Gastrocnemius medialis (tissue), 4 donors: Measurements from ENCODE around the gene CALY. TPM values are rescaled to one million over a fixed set of nuclear protein-coding genes. Genes with fewer than 3 reads are reported as not detected.

Experiments
- ATAC-seq, 2 donors: fragments of 150-250 bp; one replicate each; pipeline ENCODE4 v1.9.1; 2016
- DNase-seq, 2 donors: peaks; one replicate each; pipeline ENCODE4 v3.0.0-alpha.2; 2019
- H3K27ac ChIP-seq, 4 donors: fragments of 200-600 bp; sonication (generic); 1 replicate in 1 of 4; 2 replicates in 3 of 4; pipeline ENCODE4 v1.5.1; 2016 to 2018; ENCODE audit warnings: mild to moderate bottlenecking in 2 of 4, moderate library complexity in 1 of 4
- H3K27me3 ChIP-seq, 3 donors: fragments of 200-600 bp; sonication (generic) in 2 of 3; 1 replicate in 1 of 3; 2 replicates in 2 of 3; pipeline versions ENCODE4 v1.5.1 to v1.6.0; 2016 to 2019; ENCODE audit warnings: mild to moderate bottlenecking in 1 of 3, moderate library complexity in 1 of 3
- H3K36me3 ChIP-seq, 2 donors: fragments of 200-600 bp; sonication (generic) in 1 of 2; one replicate each; pipeline ENCODE4 v1.5.1; 2017 to 2018
- H3K4me1 ChIP-seq, 2 donors: fragments of 200-600 bp; sonication (generic) in 1 of 2; one replicate each; pipeline ENCODE4 v1.5.1; 2016 to 2017; ENCODE audit warnings: mild to moderate bottlenecking in 2 of 2
- H3K4me3 ChIP-seq, 4 donors: fragments of 200-600 bp; sonication (generic) in 3 of 4; 1 replicate in 1 of 4; 2 replicates in 3 of 4; pipeline ENCODE4 v1.5.1; 2016 to 2019; ENCODE audit warnings: mild to moderate bottlenecking in 2 of 4
- H3K9me3 ChIP-seq, 3 donors: fragments of 200-600 bp; sonication (generic) in 2 of 3; 1 replicate in 1 of 3; 2 replicates in 2 of 3; pipeline ENCODE4 v1.5.1; 2016 to 2019
- CTCF ChIP-seq, 5 experiments: fragments of 450-650 bp in 3 of 5; fragments of 200-600 bp in 2 of 5; sonication (generic) in 2 of 5; IDR thresholded peaks in 4 of 5; conservative IDR thresholded peaks in 1 of 5; 1 replicate in 4 of 5; 2 replicates in 1 of 5; pipeline ENCODE4 v1.5.1; 2016 to 2019; ENCODE audit warnings: antibody characterized with exemption in 5 of 5, mild to moderate bottlenecking in 3 of 5, moderate library complexity in 3 of 5
- POLR2A ChIP-seq, 2 donors: fragments of 450-650 bp; IDR thresholded peaks; one replicate each; pipeline ENCODE4 v1.6.1; 2017; ENCODE audit warnings: antibody characterized with exemption in 2 of 2, mild to moderate bottlenecking in 2 of 2, moderate library complexity in 2 of 2
- in situ Hi-C, 4 donors: fragments of 200-750 bp; cut with MboI; loops; one replicate each; pipeline versions ENCODE4 v1.15.0 to v1.8.0; 2017; ENCODE audit warnings: low sequenced_read_pairs in 4 of 4
- intact Hi-C: fragments of 100-400 bp; cut with DNase I; formaldehyde crosslinking; loops from one replicate; pipeline ENCODE4 v1.15.1; 2023; ENCODE audit warnings: low total_unique reads
- total RNA-seq, 4 donors: library from RNA; depleted of rRNA; stranded (reverse); fragments of >200 nt; gene quantifications; one replicate each; pipeline versions ENCODE4 v1.1.0 to v1.2.3, GENCODE V29; 2016

CALY gene
- total RNA-seq, 4 donors from 2014 or later = not detected

GRCh38 chr10:133312769-133313145, 23.9 kb downstream of the CALY start:
- H3K36me3 ChIP-seq = peaks cover 0 to 24% of the 10 kb centered on the region in 2 donors
- peaks cover 3 to 5% of the 10 kb centered on the region in 2 donors for H3K4me1 ChIP-seq
- no peak for TF ChIP-seq POLR2A (IDR thresholded peaks at IDR 0.05)
- no peak for TF ChIP-seq CTCF (IDR thresholded peaks at IDR 0.05 in 4 of 5, conservative IDR thresholded peaks at IDR 0.05 in 1 of 5)
- no peaks in the 10 kb centered on the region for H3K27me3 ChIP-seq
- H3K9me3 ChIP-seq = no peaks in the 10 kb centered on the region
- no peak overlapping the region for H3K4me3 ChIP-seq
- intact Hi-C loops = no loop called here
- no peak overlapping the region for H3K27ac ChIP-seq
- no peak for DNase-seq
- ATAC-seq = no peak
- in situ Hi-C loops = no loop called here

GRCh38 chr10:133312016-133312768, 24.5 kb downstream of the CALY start:
- no peak overlapping the region for H3K4me3 ChIP-seq
- no peak overlapping the region for H3K27ac ChIP-seq
- H3K27me3 ChIP-seq = no peaks in the 10 kb centered on the region
- no peaks in the 10 kb centered on the region for H3K9me3 ChIP-seq
- no peak for TF ChIP-seq POLR2A (IDR thresholded peaks at IDR 0.05)
- TF ChIP-seq CTCF (IDR thresholded peaks at IDR 0.05 in 4 of 5, conservative IDR thresholded peaks at IDR 0.05 in 1 of 5) = no peak
- in situ Hi-C loops (no loop called here), intact Hi-C loops (no loop called here)
- DNase-seq (no peak), ATAC-seq (no peak)
- H3K36me3 ChIP-seq = peaks cover 0 to 24% of the 10 kb centered on the region in 2 donors
- peaks cover 9 to 11% of the 10 kb centered on the region in 2 donors for H3K4me1 ChIP-seq

GRCh38 chr10:133311570-133311969, 25.1 kb downstream of the CALY start:
- Histone ChIP-seq H3K9me3 (no peaks in the 10 kb centered on the region), H3K36me3 (peaks cover 0 to 24% of the 10 kb centered on the region in 2 donors), H3K4me1 (peaks cover 15 to 16% of the 10 kb centered on the region in 2 donors), H3K27ac (no peak overlapping the region), H3K27me3 (no peaks in the 10 kb centered on the region), H3K4me3 (no peak overlapping the region)
- in situ Hi-C loops = no loop called here
- intact Hi-C loops = no loop called here
- ATAC-seq (no peak), DNase-seq (no peak)
- TF ChIP-seq CTCF (IDR thresholded peaks at IDR 0.05 in 4 of 5, conservative IDR thresholded peaks at IDR 0.05 in 1 of 5) = no peak
- no peak for TF ChIP-seq POLR2A (IDR thresholded peaks at IDR 0.05)

GRCh38 chr10:133310789-133311188, 25.9 kb downstream of the CALY start:
- Histone ChIP-seq H3K4me1 (peaks cover 22 to 23% of the 10 kb centered on the region in 2 donors), H3K9me3 (no peaks in the 10 kb centered on the region), H3K4me3 (no peak overlapping the region), H3K36me3 (peaks cover 0 to 24% of the 10 kb centered on the region in 2 donors), H3K27me3 (no peaks in the 10 kb centered on the region), H3K27ac (no peak overlapping the region)
- intact Hi-C loops = no loop called here
- TF ChIP-seq CTCF (IDR thresholded peaks at IDR 0.05 in 4 of 5, conservative IDR thresholded peaks at IDR 0.05 in 1 of 5) = no peak
- no peak for TF ChIP-seq POLR2A (IDR thresholded peaks at IDR 0.05)
- no peak for DNase-seq
- ATAC-seq = no peak
- in situ Hi-C loops = no loop called here

GRCh38 chr10:133310399-133310755, 26.3 kb downstream of the CALY start:
- H3K27me3 ChIP-seq = no peaks in the 10 kb centered on the region
- no peak for DNase-seq
- peaks cover 24 to 26% of the 10 kb centered on the region in 2 donors for H3K4me1 ChIP-seq
- TF ChIP-seq POLR2A (IDR thresholded peaks at IDR 0.05) (no peak), CTCF (IDR thresholded peaks at IDR 0.05 in 4 of 5, conservative IDR thresholded peaks at IDR 0.05 in 1 of 5) (no peak)
- in situ Hi-C loops = no loop called here
- no peaks in the 10 kb centered on the region for H3K9me3 ChIP-seq
- no peak overlapping the region for H3K27ac ChIP-seq
- H3K4me3 ChIP-seq = no peak overlapping the region
- peaks cover 0 to 24% of the 10 kb centered on the region in 2 donors for H3K36me3 ChIP-seq
- intact Hi-C loops = no loop called here
- no peak for ATAC-seq
